DND-41 (cell line): Measurements from ENCODE around the gene KANK3.
"Not testable (repeated sequence)": the region's sequence is repeated elsewhere in the genome, so short reads cannot be mapped to it uniquely, and the experiment has no call there.

ENCODE experiments used
- ATAC-seq: fragments of 200-7000 bp; cut with Tn5 transposase; 3 replicates; pipeline ENCODE4 v1.9.1; 2021; ENCODE audit warnings: low read depth; ENCODE audit not compliant: insufficient read depth
- DNase-seq: peaks from one replicate; pipeline ENCODE4 v3.0.0-alpha.2; 2020
- H2AFZ ChIP-seq: 2 replicates; pipeline ENCODE4 v1.6.0; 2012; ENCODE audit warnings: low read depth, low read length
- H3K27ac ChIP-seq: 2 replicates; pipeline ENCODE4 v1.5.1; 2012; ENCODE audit warnings: low read length, inconsistent platforms
- H3K27me3 ChIP-seq: fragments of 200-600 bp; sonication (generic); 2 replicates; pipeline ENCODE4 v1.6.0; 2012; ENCODE audit warnings: low read length, mild to moderate bottlenecking, inconsistent platforms; ENCODE audit not compliant: insufficient read depth, poor library complexity
- H3K36me3 ChIP-seq: 2 replicates; pipeline ENCODE4 v1.5.1; 2012; ENCODE audit warnings: low read length, inconsistent platforms; ENCODE audit not compliant: insufficient read depth
- H3K4me1 ChIP-seq: 2 replicates; pipeline ENCODE4 v1.5.1; 2012; ENCODE audit warnings: mild to moderate bottlenecking, low read length; ENCODE audit not compliant: insufficient read depth
- H3K4me2 ChIP-seq: 2 replicates; pipeline ENCODE4 v1.6.0; 2012; ENCODE audit warnings: mild to moderate bottlenecking, moderate library complexity, low read length, inconsistent platforms; ENCODE audit not compliant: insufficient read depth
- H3K4me3 ChIP-seq, 2 experiments: fragments of 200-600 bp in 1 of 2; shearing (Covaris generic) in 1 of 2; 2 replicates each; pipeline ENCODE4 v1.5.1; 2012 to 2016; ENCODE audit warnings: inconsistent platforms in 2 of 2, low read length in 2 of 2, mild to moderate bottlenecking in 2 of 2, low read depth in 1 of 2, moderate library complexity in 1 of 2
- H3K79me2 ChIP-seq: 2 replicates; pipeline ENCODE4 v1.6.0; 2012; ENCODE audit warnings: low read length, inconsistent platforms; ENCODE audit not compliant: insufficient read depth
- H3K9ac ChIP-seq: 2 replicates; pipeline ENCODE4 v1.6.0; 2012; ENCODE audit warnings: low read depth, mild to moderate bottlenecking, inconsistent platforms, low read length, moderate library complexity
- H3K9me3 ChIP-seq: 2 replicates; pipeline ENCODE4 v1.5.1; 2012; ENCODE audit warnings: low read length, moderate library complexity, mild to moderate bottlenecking, inconsistent platforms; ENCODE audit not compliant: insufficient read depth, severe bottlenecking
- H4K20me1 ChIP-seq: 2 replicates; pipeline ENCODE4 v1.6.0; 2012; ENCODE audit warnings: low read length; ENCODE audit not compliant: insufficient read depth
- CTCF ChIP-seq: IDR thresholded peaks from 2 replicates; pipeline ENCODE4 v1.5.1; 2012; ENCODE audit warnings: borderline replicate concordance, low read length, moderate library complexity, mild to moderate bottlenecking; ENCODE audit not compliant: poor library complexity, severe bottlenecking; ENCODE audit errors: extremely low read depth
- EZH2 ChIP-seq: IDR thresholded peaks from 3 replicates; pipeline ENCODE4 v1.6.1; 2012; ENCODE audit warnings: borderline replicate concordance, low read depth, mild to moderate bottlenecking, moderate library complexity, low read length, inconsistent platforms; ENCODE audit not compliant: severe bottlenecking

KANK3 gene

GRCh38 chr19:8387688-8388611 is 44.9 kb upstream of the KANK3 start:
- Histone ChIP-seq H3K36me3 (peaks cover 9% of the 10 kb centered on the region), H3K9ac (no peak overlapping the region), H3K9me3 (no peaks in the 10 kb centered on the region), H3K4me3 (no peak overlapping the region), H3K27ac (no peak overlapping the region), H3K4me1 (peaks cover 32% of the 10 kb centered on the region), H4K20me1 (peaks cover 19% of the 10 kb centered on the region), H3K4me2 (no peak overlapping the region), H2AFZ (no peak overlapping the region), H3K79me2 (peaks cover 33% of the 10 kb centered on the region), H3K27me3 (no peaks in the 10 kb centered on the region)
- DNase-seq = no peak
- no peak for TF ChIP-seq CTCF
- TF ChIP-seq EZH2 = no peak
- ATAC-seq = no peak

GRCh38 chr19:8386990-8387389 is 43.9 kb upstream of the KANK3 start:
- ATAC-seq = no peak
- TF ChIP-seq EZH2 (no peak), CTCF (no peak)
- H3K4me2 ChIP-seq = no peak overlapping the region

GRCh38 chr19:8386419-8386818 is 43.4 kb upstream of the KANK3 start:
- not testable (repeated sequence) for H3K4me2 ChIP-seq, H3K27me3 ChIP-seq, H2AFZ ChIP-seq, ATAC-seq, H4K20me1 ChIP-seq, H3K36me3 ChIP-seq, H3K9ac ChIP-seq, H3K27ac ChIP-seq, H3K4me3 ChIP-seq, H3K9me3 ChIP-seq
- Histone ChIP-seq H3K4me1 (peaks cover 22% of the 10 kb centered on the region), H3K79me2 (peaks cover 17% of the 10 kb centered on the region)
- DNase-seq = peak; percentile 17

More at GRCh38 chr19:8386990-8387389, 43.9 kb upstream of the KANK3 start:
- no peak overlapping the region for H3K9ac ChIP-seq
- H3K27me3 ChIP-seq = no peaks in the 10 kb centered on the region
- peaks cover 9% of the 10 kb centered on the region for H3K36me3 ChIP-seq
- no peak overlapping the region for H2AFZ ChIP-seq
- peaks cover 12% of the 10 kb centered on the region for H4K20me1 ChIP-seq
- no peaks in the 10 kb centered on the region for H3K9me3 ChIP-seq
- no peak for DNase-seq
- peaks cover 27% of the 10 kb centered on the region for H3K4me1 ChIP-seq
- no peak overlapping the region for H3K27ac ChIP-seq
- no peak overlapping the region for H3K4me3 ChIP-seq
- peaks cover 23% of the 10 kb centered on the region for H3K79me2 ChIP-seq

GRCh38 chr19:8385566-8385965 is 42.5 kb upstream of the KANK3 start:
- not testable (repeated sequence) for DNase-seq, H3K36me3 ChIP-seq, H3K4me2 ChIP-seq, H3K9me3 ChIP-seq, H3K27me3 ChIP-seq, H4K20me1 ChIP-seq, ATAC-seq, H3K9ac ChIP-seq, H3K4me3 ChIP-seq, H3K27ac ChIP-seq, H2AFZ ChIP-seq
- H3K4me1 ChIP-seq = peaks cover 15% of the 10 kb centered on the region
- peaks cover 13% of the 10 kb centered on the region for H3K79me2 ChIP-seq

- H3K27me3 ChIP-seq, H4K20me1 ChIP-seq, H3K36me3 ChIP-seq, H3K27ac ChIP-seq, H3K9ac ChIP-seq, H3K4me3 ChIP-seq, DNase-seq, H3K9me3 ChIP-seq, ATAC-seq, H2AFZ ChIP-seq, H3K4me2 ChIP-seq: not testable (repeated sequence)
- Histone ChIP-seq H3K4me1 (peaks cover 15% of the 10 kb centered on the region), H3K79me2 (peaks cover 10% of the 10 kb centered on the region)
Observed at GRCh38 chr19:8385103-8385502, 42.0 kb upstream of the KANK3 start.

- not testable (repeated sequence) for H3K79me2 ChIP-seq, ATAC-seq, H3K4me3 ChIP-seq, H3K36me3 ChIP-seq, H4K20me1 ChIP-seq, H2AFZ ChIP-seq, H3K27ac ChIP-seq, DNase-seq, H3K4me2 ChIP-seq, H3K9me3 ChIP-seq, H3K9ac ChIP-seq, H3K27me3 ChIP-seq
- peaks cover 12% of the 10 kb centered on the region for H3K4me1 ChIP-seq
Observed at GRCh38 chr19:8384569-8384968, 41.5 kb upstream of the KANK3 start.
